Activated CD8-positive, alpha-beta memory T cell treated with anti-CD3 and anti-CD28 coated beads, Interleukin-2, amount 50 U/mL, for 48 hours (primary cell): ENCODE measurements around the gene ING4.

Experiments used
- DNase-seq: peaks from one replicate; pipeline ENCODE4 v3.0.0-alpha.2; 2020

Gene ING4

DNA sequence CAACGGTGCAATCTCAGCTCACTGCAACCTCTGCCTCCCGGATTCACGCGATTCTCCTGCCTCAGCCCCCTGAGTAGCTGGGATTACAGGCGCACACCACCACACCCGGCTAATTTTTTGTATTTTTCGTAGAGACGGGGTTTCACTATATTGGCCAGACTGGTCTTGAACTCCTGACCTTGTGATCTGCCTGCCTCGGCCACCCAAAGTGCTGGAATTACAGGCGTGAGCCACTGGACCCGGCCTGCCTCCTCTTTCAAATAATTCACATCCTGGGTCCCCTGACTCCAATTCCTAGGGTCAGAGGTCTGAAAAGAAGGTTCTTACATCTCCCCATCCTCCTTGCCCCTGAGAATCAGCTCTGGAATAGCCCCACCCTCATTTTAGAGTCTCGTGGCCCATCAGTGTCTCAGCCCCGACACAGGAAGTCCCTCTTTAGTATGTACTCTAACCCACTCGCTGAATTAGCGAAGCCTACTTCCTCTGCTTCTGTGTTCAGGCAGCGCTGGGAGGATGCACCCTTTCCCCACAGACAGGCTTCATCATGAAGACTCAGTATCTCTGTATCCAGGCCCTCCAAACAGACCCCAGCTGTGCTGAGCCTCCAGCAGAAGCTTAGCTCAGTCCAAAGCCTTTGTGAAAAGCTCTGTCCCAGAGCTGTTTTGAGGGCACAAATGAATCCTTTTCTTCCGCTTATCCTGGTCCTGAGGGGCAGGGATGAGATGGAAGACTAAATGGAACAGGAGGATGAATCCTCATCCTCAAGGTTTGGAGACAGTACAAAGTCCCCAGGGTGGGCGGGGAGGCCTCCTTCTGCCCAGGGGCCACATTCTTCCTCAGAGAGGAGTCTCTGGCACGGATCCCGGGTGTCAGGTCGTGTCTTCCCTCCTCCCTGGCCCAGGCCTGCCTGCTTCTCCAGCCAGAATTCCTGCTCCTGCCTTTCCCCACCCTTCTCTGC lies 30.6 kb downstream of the ING4 start:
- DNase-seq = peak; percentile 69

DNA sequence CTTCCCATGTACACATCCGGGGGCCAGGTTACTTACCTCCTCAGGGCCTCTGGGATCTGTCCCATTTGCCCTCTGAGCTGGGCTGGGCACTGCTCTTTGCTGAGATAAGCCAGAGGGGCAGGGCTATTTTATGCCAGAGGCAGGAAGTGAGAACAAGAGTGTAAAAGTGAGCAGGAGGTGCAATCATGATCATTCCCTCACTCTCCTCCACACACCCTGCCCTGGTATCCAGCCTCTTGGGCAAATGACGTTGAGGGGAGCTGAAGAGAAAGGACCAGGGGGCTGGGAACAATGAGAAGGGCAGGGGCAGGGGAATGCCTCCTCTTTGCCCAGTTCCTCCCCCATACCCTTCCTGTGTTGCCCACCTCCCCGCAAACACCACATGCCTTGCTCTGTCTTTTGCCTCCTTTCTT lies 31.4 kb downstream of the ING4 start:
- no peak for DNase-seq

DNA sequence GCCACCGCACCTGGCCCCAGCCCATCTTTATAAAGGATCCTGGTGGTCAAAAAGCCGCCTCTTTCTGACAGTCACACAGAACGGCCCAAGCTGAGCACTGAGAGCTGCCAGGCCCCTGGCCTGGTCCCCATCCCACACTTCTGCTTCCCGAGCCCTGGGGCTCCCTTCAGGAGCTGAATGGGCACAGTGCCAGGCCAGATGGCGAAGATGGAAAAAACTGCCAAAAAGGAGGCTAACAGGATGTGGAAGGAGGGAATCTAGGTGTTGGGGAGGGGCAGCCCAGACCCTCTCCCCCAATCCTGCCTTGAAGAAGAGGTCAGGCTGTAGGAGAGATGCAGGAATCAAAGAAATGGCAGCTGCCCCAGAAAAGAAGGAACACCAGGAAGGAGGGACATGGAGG lies 32.2 kb downstream of the ING4 start:
- no peak for DNase-seq

DNA sequence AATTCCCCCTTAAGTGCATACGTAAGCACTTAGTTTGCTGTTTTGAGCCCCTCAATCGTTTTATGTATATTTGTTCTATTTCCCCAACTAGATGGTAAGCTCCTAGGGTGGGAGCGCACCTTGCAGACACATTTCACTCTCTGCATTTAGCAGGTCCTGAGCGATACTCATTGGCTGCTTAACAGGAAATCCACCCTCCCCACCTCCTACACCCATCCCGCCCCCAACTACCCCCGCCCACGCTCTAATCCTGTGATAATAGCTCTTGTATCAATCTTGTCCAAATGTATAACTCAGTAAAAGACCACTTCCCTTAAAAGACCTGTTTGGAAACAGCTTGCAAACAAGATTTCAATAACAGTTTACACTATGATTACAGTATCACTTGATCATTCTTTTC lies 35.3 kb downstream of the ING4 start:
- no peak for DNase-seq

DNA sequence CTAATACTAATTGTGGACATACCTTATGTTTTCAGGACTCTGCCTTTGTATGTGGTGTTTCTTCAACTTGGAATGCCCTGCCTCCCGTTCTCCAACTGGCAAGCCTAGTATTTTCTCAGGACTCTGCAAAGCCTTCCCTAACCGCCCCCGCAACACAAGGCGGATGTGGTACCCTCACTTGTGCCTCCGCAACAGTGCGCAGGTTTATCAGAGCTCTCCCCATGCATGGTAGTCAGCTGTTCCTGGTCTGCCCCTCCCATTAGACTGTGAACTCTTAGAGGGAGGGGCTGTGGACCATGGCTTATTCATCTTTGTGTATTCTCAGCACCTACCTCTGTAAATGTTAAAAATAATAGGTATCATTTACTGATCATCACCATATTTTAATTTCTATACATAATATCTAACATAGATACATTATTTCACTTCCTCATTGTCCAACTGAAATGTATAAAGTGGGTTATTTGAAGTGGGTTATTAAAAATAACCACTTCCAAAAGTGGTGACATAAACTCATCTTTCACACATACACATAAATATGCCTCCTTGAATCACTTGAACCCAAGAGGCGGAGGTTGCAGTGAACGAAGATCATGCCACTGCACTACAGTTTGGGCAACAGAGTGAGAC lies 36.1 kb downstream of the ING4 start:
- no peak for DNase-seq

DNA sequence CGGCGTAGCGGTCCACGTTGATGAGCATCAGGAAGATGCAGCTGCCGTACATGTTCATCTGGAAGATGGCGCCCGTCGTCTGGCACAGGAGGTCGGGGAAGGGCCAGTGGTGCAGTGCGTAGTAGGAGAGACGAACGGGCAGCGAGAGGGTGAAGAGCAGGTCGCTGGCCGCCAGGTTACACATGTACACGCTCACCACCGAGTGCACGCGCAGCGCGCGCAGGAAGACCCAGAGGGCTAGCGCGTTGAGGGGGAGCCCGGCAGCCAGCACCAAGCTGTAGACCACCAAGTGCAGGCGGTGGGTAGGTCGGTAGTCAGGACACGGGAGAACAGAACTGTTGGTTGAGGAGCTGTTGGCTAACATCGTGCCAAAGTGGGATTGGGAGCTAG lies 42.0 kb downstream of the ING4 start:
- DNase-seq = no peak

DNA sequence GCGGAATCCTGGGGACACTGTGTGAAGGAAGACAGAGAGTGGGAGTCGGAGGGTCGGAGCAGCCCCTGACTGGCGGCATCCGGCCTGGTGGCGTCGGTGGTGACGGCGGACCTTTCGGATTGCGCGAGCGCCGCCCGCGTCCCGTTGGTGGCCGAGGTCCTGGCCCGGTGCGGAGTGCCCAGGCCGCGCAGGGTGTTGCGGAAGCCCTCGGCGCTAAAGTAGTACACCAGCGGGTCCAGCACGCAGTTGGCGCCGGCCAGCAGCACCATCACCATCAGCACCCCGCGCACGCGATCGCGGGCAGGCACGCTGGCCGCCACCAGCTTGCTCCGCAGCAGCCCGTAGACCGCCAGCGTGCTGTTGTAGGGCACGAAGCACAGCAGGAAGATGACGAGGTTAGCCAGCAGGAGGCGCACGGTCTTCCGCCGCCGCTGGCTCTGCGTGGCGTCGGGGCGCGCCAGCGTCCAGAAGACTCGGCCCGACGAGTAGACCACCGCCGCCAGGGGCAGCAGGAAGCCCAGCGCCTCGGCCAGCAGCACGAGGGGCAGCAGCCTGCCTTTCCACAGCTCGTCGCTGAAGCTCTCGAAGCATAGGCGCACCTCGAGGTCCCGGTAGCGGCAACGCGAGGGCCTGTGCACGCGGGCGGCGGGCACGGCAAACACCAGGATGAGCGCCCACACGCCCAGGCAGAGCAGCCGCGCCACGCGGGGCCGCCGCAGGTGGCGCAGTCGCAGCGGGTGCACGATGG lies 42.6 kb downstream of the ING4 start:
- peak; percentile 79 for DNase-seq

DNA sequence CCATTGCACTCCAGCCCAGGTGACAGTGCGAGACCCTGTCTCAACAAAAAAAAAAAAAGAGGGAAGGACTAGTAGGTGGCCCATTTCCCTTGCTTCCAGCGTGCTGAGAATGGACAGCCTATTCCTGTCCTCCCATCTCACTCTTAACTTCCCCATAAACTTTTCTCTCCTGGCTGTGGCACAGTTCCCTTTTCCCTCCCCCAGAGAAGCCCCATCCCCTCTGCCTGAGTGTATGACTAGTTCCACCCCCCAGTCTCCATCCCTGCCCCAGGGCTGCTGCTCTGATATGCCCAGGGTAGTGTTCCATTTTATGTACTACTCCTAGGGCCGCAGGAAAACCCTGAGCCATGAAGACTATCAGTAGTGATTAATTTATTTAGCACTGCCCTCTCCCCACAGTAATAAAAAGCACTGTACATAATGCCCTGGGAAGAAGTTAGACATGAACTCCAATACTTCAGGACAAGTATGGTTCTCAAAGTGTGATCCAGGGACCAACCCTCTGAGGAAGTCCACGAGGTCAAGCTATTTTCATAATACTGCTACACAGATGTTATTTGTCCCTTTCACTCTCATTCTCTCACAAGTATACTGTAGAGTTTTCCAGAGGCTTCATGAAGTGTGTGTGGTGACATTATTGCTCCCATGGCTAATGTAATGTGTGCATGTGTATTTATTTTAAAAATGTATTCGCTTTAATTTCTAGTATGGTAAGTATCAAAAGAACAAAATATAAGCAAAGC lies 44.3 kb downstream of the ING4 start:
- no peak for DNase-seq

DNA sequence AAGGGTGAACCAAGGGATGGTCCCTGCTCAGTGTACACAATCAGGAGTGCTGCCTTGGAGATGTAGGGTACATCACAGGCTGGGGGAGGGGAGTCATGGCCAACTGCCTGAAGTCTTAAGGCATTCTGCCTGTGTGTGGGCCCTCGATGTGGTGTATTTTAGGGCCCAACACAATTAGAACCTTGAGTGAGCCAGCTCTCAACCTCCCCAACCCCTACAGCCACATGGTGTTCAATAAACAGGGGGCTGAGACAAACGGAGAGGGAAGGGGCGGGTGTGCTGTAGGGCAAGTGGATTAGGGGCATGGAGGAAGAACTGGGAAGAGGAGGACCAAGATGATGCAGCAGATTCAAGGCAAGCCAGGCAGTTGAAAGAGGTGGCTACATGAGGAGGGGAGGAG lies 47.1 kb downstream of the ING4 start:
- DNase-seq = no peak

DNA sequence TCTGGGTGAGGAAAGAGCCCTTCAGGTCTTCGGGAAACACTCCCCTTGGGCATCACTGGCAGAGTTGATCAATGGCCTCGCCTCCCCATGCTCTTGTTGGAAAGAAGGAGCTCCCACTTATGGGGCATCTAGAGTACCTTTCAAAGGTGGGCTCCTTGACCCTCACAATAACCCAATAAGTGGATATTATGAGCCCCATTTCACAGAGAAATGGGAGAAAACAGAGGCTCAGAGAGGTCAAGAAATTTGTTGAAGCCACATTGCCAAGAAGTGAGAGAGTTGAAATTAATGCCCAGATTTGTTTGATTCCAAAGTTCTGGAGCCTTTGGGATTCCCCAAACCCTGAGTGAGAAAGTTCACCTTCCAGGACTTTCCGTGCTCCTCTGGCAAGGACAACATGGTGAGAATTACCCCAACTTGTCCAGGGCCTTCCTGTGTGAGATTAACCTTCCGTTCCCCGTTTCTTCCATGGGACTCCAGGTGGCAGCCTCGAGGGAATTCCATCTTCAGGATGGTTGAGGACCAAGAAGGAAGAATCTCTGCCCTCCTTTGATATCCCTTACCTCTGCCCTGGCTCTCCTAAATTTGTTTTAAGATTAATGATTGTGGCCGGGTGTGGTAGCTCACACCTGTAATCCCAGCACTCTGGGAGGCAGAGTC lies 48.3 kb downstream of the ING4 start:
- DNase-seq = no peak

DNA sequence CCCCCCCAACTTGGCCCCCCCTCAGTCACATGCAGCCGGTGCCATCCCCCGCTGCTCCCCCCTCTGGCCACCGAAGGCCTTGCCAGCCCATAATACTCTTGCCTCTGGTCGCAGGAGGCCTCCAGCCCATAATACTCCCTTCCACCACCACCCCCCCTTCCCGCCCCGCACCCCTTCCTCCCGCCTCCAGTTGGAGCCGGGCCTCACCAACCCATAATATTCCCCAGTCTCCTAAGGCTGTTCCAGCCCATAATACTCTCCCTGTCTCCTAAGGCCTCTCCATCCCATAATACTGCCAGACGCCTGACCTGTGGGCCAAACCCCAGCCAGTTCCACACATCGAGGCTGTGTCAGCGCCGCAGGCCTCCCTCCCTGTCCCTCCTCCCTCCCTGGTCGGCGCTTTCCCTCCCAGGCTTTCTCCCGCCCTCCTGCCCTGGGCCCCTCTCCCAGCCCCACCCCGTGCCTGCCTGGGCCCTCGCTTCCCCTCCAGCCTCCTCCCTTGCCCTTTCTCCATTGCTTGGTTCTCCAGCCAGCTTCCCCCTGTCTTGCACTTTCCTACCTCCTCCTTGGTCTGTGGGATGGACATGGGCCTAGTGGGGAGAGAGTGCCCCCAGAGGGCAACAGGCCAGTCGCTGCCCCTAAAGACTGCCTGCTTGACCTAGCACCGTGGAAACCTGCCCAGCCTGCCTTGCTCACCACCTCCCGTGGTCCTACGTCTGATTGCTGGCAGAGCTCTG lies 49.0 kb downstream of the ING4 start:
- no peak for DNase-seq

DNA sequence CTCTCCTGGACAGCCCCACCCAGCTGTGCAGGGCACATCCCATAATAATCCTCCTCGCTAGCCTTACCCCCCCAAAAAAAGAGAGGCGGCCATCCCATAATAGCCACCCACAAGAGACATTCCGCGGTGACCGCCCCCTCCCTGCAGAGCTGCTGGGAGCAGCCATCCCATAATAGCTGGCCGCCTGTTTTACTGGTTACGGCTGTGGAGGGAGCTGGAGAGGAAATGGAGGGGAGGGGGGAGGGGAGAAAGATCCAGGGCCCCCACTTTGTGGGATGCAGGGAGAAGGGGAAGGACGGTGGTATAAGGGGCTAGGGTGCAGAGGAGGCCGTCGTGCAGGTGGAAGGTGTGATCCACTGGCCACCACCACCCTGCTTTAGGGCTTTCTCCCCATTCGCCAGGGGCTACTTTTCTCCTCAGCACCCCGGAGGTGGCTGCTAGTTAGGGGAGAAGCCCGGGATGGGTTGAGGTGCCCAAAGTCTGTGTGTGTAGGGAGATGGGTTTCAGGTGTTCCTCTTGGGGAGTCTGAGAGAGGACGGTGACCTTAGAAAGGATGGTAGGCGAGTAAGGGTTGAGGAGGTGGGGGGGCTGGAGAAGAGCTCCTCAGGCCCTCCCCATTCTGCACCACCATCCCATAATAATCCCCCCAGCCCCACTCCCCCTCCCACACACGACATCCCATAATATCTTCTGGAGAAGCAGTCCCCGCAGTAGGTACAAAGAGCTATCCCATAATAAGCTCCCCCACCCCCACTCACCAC lies 49.7 kb downstream of the ING4 start:
- DNase-seq = peak; percentile 58

DNA sequence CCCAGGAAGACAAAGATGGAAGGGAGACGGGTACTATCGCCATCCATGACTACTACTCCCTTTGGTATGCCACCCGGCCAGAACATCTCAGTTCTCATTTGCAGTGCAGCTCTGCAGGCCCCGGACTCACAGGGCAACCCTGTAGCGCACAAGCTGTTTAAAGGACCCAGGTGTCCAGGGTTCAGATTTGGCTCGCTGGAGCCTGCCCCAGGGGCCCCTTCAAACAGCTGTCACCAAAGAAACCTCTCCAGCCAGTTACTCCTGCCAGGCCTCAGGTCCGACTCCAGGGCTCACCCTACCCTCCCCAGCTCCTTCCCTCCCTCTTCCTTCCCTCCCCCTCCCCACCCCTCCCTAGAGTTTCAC lies 50.3 kb downstream of the ING4 start:
- no peak for DNase-seq

DNA sequence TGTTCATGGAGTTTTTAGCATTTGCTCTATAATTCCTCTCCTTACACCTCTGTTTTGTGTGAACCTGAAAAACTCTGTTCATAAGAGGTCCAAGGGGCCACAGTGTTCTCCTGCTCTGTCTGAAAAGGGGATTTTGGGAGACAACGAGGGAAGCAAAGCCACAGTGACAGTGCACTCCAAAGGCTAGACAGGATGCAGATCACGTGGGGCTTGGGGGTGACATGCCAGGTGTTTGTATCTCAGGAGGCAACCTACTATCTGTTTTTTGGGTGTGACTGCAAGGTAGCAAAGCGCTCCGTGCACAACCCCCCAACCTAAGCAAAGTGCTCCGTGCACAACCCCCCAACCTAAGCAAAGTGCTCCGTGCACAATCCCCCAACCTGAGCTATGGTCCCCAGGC lies 50.7 kb downstream of the ING4 start:
- no peak for DNase-seq

DNA sequence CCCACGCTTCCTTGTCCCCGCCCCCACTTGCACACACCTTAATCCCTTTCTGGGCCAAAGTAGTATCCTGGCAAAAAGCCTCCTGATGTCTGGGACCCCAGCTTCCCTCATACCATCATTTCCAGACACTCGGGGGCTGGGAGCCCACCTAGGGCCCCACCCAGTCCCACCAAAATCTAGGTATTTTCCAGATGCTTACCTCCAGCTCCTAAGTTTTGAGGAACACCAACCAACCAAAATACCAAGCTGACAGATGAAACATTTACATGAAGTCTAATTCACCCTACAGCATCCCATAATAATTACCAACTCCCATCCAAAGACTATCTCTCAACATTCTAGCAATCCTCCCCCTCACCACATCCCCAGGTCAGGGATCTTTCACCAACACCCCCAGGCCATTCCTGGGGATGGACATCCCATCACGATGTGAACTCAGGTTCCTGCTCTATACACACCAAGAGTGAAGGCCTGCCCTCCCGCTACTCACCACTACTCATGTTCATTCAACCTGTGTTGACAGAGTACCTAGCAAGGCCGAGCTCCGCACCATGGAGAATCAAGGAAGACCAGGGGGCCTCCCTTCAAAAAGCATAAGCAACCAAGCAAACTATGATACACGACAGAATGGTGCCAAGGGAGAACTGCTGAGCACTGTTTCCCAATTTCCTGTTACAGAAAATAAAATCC lies 54.2 kb downstream of the ING4 start:
- peak; percentile 65 for DNase-seq

DNA sequence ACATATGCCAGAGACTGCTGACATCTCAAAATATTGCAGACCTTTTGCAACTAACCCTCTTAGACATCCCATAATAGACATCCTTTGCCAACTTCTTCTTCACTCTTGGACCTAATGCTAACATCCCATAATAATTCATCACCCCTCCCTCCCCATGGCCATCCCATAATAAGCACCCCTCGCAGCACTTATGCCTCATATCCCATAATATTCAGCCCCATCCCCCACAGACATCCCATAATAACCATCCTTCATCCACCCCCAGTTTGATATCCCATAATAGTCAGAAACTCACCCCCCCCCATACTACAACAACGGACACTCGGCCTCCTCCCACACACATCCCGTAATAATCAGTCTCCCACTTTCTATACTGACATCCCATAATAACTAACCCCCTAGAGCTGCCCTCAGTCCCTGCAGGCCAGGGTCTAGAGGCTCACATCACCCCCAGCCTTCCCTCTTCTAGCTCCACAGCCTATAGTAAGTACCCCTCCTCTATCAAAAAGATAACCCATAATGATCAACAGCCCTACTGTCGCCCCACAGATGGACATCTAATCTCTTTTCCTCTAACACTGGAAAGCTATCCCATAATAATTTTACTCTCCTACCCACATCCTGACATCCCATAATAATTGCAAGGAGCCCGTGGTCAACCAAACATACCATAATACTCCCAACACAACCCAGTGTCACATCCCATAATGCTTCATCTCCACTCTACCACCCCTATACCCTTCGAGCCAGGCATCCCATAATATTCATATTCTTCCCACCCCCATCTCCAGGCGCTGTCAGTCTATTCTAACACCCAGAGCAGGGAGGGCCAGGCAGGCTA lies 54.9 kb downstream of the ING4 start:
- peak; percentile 77 for DNase-seq

DNA sequence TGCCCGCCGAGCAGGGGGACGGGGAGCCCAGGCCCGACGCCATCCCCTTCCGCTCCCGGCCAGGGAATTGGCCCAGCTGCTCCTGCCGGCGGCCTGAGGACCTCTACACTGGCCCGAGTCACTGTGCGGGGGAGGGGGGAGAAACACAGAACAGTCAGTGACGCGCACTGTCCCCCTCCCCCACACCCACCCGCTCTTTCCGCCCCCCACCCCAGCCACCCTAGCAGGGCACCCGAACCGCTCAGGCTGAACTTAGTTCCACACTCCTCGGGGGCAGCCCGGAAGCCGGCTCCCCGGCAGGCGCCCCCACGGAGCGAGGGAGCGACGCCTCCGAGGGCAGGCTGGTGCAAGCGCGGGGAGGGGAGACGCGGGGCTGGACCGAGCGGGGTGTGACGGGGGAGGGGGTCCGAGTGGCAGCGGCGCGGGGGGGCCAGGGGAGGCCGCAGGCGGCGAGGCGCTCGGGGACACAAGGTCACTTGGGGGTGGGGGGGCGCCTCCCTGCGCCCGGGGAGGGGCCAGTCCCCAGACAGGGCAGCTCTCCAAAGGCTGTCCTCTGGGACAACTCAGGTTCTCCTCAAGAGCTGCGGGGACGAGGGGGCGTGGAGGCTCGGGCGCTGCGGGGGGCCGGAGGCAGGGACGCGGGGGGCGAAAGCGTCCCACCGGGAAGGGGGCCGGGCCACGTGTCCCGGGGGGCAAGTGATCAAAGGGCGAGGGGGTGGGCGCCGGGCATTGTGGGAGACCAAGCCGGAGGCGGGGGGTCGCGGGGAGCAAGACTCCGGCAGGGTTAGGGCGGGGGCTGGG lies 56.4 kb downstream of the ING4 start:
- DNase-seq = peak; percentile 75
